Esophagus squamous epithelium (tissue), 4 donors: ENCODE data around the gene DEPP1.

Experiments used
- CTCF ChIP-seq, 6 experiments: fragments of 450-650 bp in 4 of 6; fragments of 200-600 bp in 2 of 6; sonication (generic) in 2 of 6; IDR thresholded peaks; one replicate each; pipeline ENCODE4 v1.5.1; 2016 to 2019; ENCODE audit warnings: antibody characterized with exemption in 6 of 6, mild to moderate bottlenecking in 4 of 6, moderate library complexity in 4 of 6
- POLR2A ChIP-seq, 4 donors: fragments of 450-650 bp; IDR thresholded peaks; one replicate each; pipeline ENCODE4 v1.6.1; 2017; ENCODE audit warnings: antibody characterized with exemption in 4 of 4, mild to moderate bottlenecking in 4 of 4, moderate library complexity in 3 of 4

- TF ChIP-seq CTCF (IDR thresholded peaks at IDR 0.05) (no peak), POLR2A (IDR thresholded peaks at IDR 0.05) (no peak)
These were observed 3.5 kb upstream of the DEPP1 start for GRCh38 chr10:44982114-44982460.
